ENCODE data around the gene RAD23A. TPM values are rescaled to one million over a fixed set of nuclear protein-coding genes. Genes with fewer than 3 reads are reported as not detected.
A peak's percentile ranks its signal among the peaks of the same experiment; 100 is the strongest.

RAD23A gene
- total and polyA plus RNA-seq, 9 of the 15 experiments (the other 6 are each of a cell fraction or from before 2014, with no cell fraction given), result 9.5 to 181 (median 101) TPM

GRCh38 chr19:12924621-12925310, 20.9 kb upstream of the RAD23A start:
- no peaks in the 10 kb centered on the region for H3K9me3 ChIP-seq (replicated peaks; ENCODE audit: control insufficient read depth, insufficient read depth, low read depth, low read length)
- H3K4me1 ChIP-seq (replicated peaks in 1 of 2; ENCODE audit: control insufficient read depth in 2 of 2, insufficient read depth in 2 of 2, low read length in 2 of 2), result peaks cover 0 to 16% of the 10 kb centered on the region in 2 experiments; a peak in 2 of 5 replicates
- no peak for TF ChIP-seq CCAR2 (IDR thresholded peaks at IDR 0.05; ENCODE audit: low read depth, low read length)
- peak; percentile 58; the same call in 1 of the 2 replicates for TF ChIP-seq RBFOX2 (IDR thresholded peaks at IDR 0.05; ENCODE audit: low read depth, low read length)
- no peak for TF ChIP-seq DMBX1 (CRISPR knock-in tag; IDR thresholded peaks at IDR 0.05; ENCODE audit: borderline replicate concordance)
- no peak for TF ChIP-seq ASH1L (IDR thresholded peaks at IDR 0.05; ENCODE audit: borderline replicate concordance, low read depth, partially characterized antibody)
- TF ChIP-seq CREB3L1 (IDR thresholded peaks at IDR 0.05; ENCODE audit: borderline replicate concordance, low read depth), result no peak
- TF ChIP-seq ZBTB33 (CRISPR knock-in tag; IDR thresholded peaks at IDR 0.05), result peak; percentile 36; the same call in 1 of the 2 replicates
- H4K20me1 ChIP-seq (replicated peaks; ENCODE audit: control insufficient read depth, insufficient read depth, low read length), result no peaks in the 10 kb centered on the region
- H2AFZ ChIP-seq (ENCODE audit: low read depth, low read length), result no peak overlapping the region
- H3K9me1 ChIP-seq (ENCODE audit: control insufficient read depth, insufficient read depth, low read length), result no peaks in the 10 kb centered on the region
- in situ Hi-C loops (cut with MboI), result no loop called here
- WGBS (ENCODE audit: insufficient coverage, low coverage, missing lambda C conversion rate), result 96% methylated on average over 28 of the region's 29 CpGs
- H3K4me2 ChIP-seq (ENCODE audit: insufficient read depth, low read length), result no peak overlapping the region
- POLR2A ChIA-PET, result interaction anchor here (0.9 to 1.3 kb wide), 2 partner anchors 12 to 37 kb away, joined by 3 to 4 read pairs; partner anchors contain the start of gene KLF1
- H3K27ac ChIP-seq (ENCODE audit: extremely low read depth, low read depth, low read length), result no peak overlapping the region
- H3K79me2 ChIP-seq (ENCODE audit: control insufficient read depth, insufficient read depth, low read length), result peaks cover 7% of the 10 kb centered on the region; the same call in 2 of the 3 replicates
- peak overlapping the region in 1 of 2 experiments; percentile 55; a peak in 1 of 4 replicates for H3K9ac ChIP-seq (ENCODE audit: insufficient read depth in 1 of 2, low read depth in 2 of 2, low read length in 2 of 2)
- no peak overlapping the region for H3K4me3 ChIP-seq
- FAIRE-seq (no peak), DNase-seq (ENCODE audit: extremely low read depth in 1 of 4, low spot score in 3 of 4) (no peak), ATAC-seq (no peak)
- peaks cover 73% of the 10 kb centered on the region for H3K36me3 ChIP-seq (ENCODE audit: control insufficient read depth, insufficient read depth, low read length)
- no peaks in the 10 kb centered on the region for H3K27me3 ChIP-seq (ENCODE audit: control insufficient read depth in 2 of 2, insufficient read depth in 2 of 2, low read length in 2 of 2)
- no TSS peak for BruUV-seq (replicated peaks)
- CTCF ChIA-PET (ENCODE audit: low intra/inter-chr PET ratio), result no interaction called here
- intact Hi-C loops (cut with micrococcal nuclease), result no loop called here

Measured in K562 (cell line).